ENCODE results near the gene MAP2K2.

MAP2K2 gene

GRCh38 chr19:4102339-4103079 lies 21.4 kb downstream of the MAP2K2 start:
- no peak for TF ChIP-seq POLR2A (IDR thresholded peaks at IDR 0.05; ENCODE audit: extremely low read depth, insufficient read length)
- TF ChIP-seq, protein P1, sequence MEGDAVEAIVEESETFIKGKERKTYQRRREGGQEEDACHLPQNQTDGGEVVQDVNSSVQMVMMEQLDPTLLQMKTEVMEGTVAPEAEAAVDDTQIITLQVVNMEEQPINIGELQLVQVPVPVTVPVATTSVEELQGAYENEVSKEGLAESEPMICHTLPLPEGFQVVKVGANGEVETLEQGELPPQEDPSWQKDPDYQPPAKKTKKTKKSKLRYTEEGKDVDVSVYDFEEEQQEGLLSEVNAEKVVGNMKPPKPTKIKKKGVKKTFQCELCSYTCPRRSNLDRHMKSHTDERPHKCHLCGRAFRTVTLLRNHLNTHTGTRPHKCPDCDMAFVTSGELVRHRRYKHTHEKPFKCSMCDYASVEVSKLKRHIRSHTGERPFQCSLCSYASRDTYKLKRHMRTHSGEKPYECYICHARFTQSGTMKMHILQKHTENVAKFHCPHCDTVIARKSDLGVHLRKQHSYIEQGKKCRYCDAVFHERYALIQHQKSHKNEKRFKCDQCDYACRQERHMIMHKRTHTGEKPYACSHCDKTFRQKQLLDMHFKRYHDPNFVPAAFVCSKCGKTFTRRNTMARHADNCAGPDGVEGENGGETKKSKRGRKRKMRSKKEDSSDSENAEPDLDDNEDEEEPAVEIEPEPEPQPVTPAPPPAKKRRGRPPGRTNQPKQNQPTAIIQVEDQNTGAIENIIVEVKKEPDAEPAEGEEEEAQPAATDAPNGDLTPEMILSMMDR (IDR thresholded peaks at IDR 0.05; ENCODE audit: low read depth, low read length), result no peak
- TF ChIP-seq MYC (IDR thresholded peaks at IDR 0.05; ENCODE audit: low read depth, low read length), result no peak
- TF ChIP-seq MAX (IDR thresholded peaks at IDR 0.05; ENCODE audit: low read depth, low read length), result no peak
- DNase-seq (ENCODE audit: low read depth), result no peak
- H3K4me3 ChIP-seq (ENCODE audit: low read depth, low read length), result no peak overlapping the region

GRCh38 chr19:4101496-4101770 lies 22.5 kb downstream of the MAP2K2 start:
- H3K4me3 ChIP-seq (ENCODE audit: low read depth, low read length), result no peak overlapping the region
- TF ChIP-seq MYC (IDR thresholded peaks at IDR 0.05; ENCODE audit: low read depth, low read length) (no peak), POLR2A (IDR thresholded peaks at IDR 0.05; ENCODE audit: extremely low read depth, insufficient read length) (no peak), MAX (IDR thresholded peaks at IDR 0.05; ENCODE audit: low read depth, low read length) (no peak)
- TF ChIP-seq, protein P1 (IDR thresholded peaks at IDR 0.05; ENCODE audit: low read depth, low read length), result no peak
- no peak for DNase-seq (ENCODE audit: low read depth)

- TF ChIP-seq MYC (IDR thresholded peaks at IDR 0.05; ENCODE audit: low read depth, low read length), result no peak
- TF ChIP-seq, protein P1 (IDR thresholded peaks at IDR 0.05; ENCODE audit: low read depth, low read length), result no peak
- TF ChIP-seq POLR2A (IDR thresholded peaks at IDR 0.05; ENCODE audit: extremely low read depth, insufficient read length), result no peak
- no peak overlapping the region for H3K4me3 ChIP-seq (ENCODE audit: low read depth, low read length)
Measured at GRCh38 chr19:4100647-4101495, 23.1 kb downstream of the MAP2K2 start.

GRCh38 chr19:4099041-4099764 lies 24.7 kb downstream of the MAP2K2 start:
- DNase-seq (ENCODE audit: low read depth), result peak; percentile 88
- TF ChIP-seq POLR2A (IDR thresholded peaks at IDR 0.05; ENCODE audit: extremely low read depth, insufficient read length) (no peak), MAX (IDR thresholded peaks at IDR 0.05; ENCODE audit: low read depth, low read length) (no peak), MYC (IDR thresholded peaks at IDR 0.05; ENCODE audit: low read depth, low read length) (no peak)
- TF ChIP-seq, protein P1 (IDR thresholded peaks at IDR 0.05; ENCODE audit: low read depth, low read length), result no peak

More at GRCh38 chr19:4100647-4101495, 23.1 kb downstream of the MAP2K2 start:
- peak; percentile 61 for DNase-seq (ENCODE audit: low read depth)

DNA sequence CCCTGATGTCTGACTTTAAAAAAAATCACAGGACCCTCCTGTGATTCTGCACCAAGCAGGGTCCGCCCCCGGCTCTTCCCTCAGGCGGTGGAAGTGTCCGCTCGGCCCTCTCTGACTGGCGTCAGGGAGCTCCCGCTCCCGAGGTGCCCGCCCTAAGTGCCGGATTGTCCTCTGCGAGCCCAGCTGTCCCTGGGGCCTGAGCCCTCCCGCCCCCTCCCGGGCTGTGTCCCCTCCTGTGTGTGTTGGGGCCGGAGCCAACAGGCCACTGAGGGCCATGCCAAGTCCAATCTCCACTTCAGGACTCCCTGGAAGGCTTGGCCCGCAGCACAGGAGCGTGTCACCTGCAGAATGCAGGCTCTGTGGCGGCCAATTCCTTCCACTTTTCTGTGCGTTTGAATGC lies 25.4 kb downstream of the MAP2K2 start:
- DNase-seq (ENCODE audit: low read depth), result no peak
- H3K4me3 ChIP-seq (ENCODE audit: low read depth, low read length), result no peak overlapping the region
- TF ChIP-seq, protein P1 (IDR thresholded peaks at IDR 0.05; ENCODE audit: low read depth, low read length), result no peak
- TF ChIP-seq MYC (IDR thresholded peaks at IDR 0.05; ENCODE audit: low read depth, low read length) (no peak), MAX (IDR thresholded peaks at IDR 0.05; ENCODE audit: low read depth, low read length) (no peak), POLR2A (IDR thresholded peaks at IDR 0.05; ENCODE audit: extremely low read depth, insufficient read length) (no peak)

More at GRCh38 chr19:4099041-4099764, 24.7 kb downstream of the MAP2K2 start:
- H3K4me3 ChIP-seq (ENCODE audit: low read depth, low read length), result no peak overlapping the region

All from NB4 (cell line).